Fibroblast of lung (primary cell): ENCODE measurements around the gene SPOCK3. TPM values are rescaled to one million over a fixed set of nuclear protein-coding genes. Genes with fewer than 3 reads are reported as not detected.

ENCODE experiments used
- DNase-seq, 2 donors: peaks; one replicate each; pipeline versions ENCODE4 v3.0.0 to v3.0.0-alpha.2; 2010; ENCODE audit warnings: low read depth in 2 of 2
- H2AFZ ChIP-seq: 2 replicates; pipeline ENCODE4 v1.5.1; 2012; ENCODE audit warnings: low read length, control low read depth, inconsistent platforms
- H3K27ac ChIP-seq: 2 replicates; pipeline ENCODE4 v1.5.1; 2011; ENCODE audit warnings: low read length, control low read depth; ENCODE audit not compliant: insufficient read depth
- H3K27me3 ChIP-seq: 2 replicates; pipeline ENCODE4 v1.5.1; 2011; ENCODE audit warnings: mild to moderate bottlenecking, low read length; ENCODE audit not compliant: control insufficient read depth, insufficient read depth
- H3K36me3 ChIP-seq: 2 replicates; pipeline ENCODE4 v1.5.1; 2011; ENCODE audit warnings: low read length; ENCODE audit not compliant: control insufficient read depth, insufficient read depth
- H3K4me1 ChIP-seq: 2 replicates; pipeline ENCODE4 v1.5.1; 2011; ENCODE audit warnings: low read length; ENCODE audit not compliant: control insufficient read depth, insufficient read depth; ENCODE audit errors: extremely low read depth
- H3K4me2 ChIP-seq: 2 replicates; pipeline ENCODE4 v1.5.1; 2011; ENCODE audit warnings: low read length, control low read depth; ENCODE audit not compliant: insufficient read depth; ENCODE audit errors: extremely low read depth
- H3K4me3 ChIP-seq, 4 experiments: fragments of 200-600 bp in 1 of 4; sonication (generic) in 1 of 4; replicated peaks in 1 of 4; 2 replicates each; pipeline ENCODE4 v1.5.1; 2011 to 2016; ENCODE audit warnings: low read length in 4 of 4, low read depth in 3 of 4, mild to moderate bottlenecking in 3 of 4, control low read depth in 2 of 4, inconsistent platforms in 1 of 4, mixed read lengths in 1 of 4; ENCODE audit not compliant: insufficient read depth in 1 of 4; ENCODE audit errors: control extremely low read depth in 1 of 4
- H3K79me2 ChIP-seq: 2 replicates; pipeline ENCODE4 v1.5.1; 2012; ENCODE audit warnings: mild to moderate bottlenecking, low read length, inconsistent platforms; ENCODE audit not compliant: control insufficient read depth, insufficient read depth
- H3K9ac ChIP-seq: 2 replicates; pipeline ENCODE4 v1.5.1; 2011; ENCODE audit warnings: mild to moderate bottlenecking, low read length, control low read depth; ENCODE audit not compliant: insufficient read depth
- H3K9me3 ChIP-seq: 2 replicates; pipeline ENCODE4 v1.5.1; 2012; ENCODE audit warnings: low read depth, low read length; ENCODE audit not compliant: control insufficient read depth, insufficient read depth
- H4K20me1 ChIP-seq: 2 replicates; pipeline ENCODE4 v1.5.1; 2011; ENCODE audit warnings: low read length; ENCODE audit not compliant: control insufficient read depth, insufficient read depth; ENCODE audit errors: extremely low read depth
- EZH2 ChIP-seq: IDR thresholded peaks from 2 replicates; pipeline ENCODE4 v1.5.1; 2012; ENCODE audit warnings: low read length, control low read depth, mild to moderate bottlenecking; ENCODE audit errors: missing control alignments
- polyA plus RNA-seq, 2 donors: library from polyadenylated mRNA; depleted of rRNA in 1 of 2; stranded (reverse) in 1 of 2; unstranded in 1 of 2; fragments of >200 nt; gene quantifications; 2 replicates each; pipeline ENCODE4 v1.2.1, GENCODE V29; 2011 to 2012; ENCODE audit warnings: missing spikeins in 1 of 2
- total RNA-seq: library from RNA; depleted of rRNA; stranded (reverse); fragments of >200 nt; gene quantifications from 2 replicates; pipeline ENCODE4 v1.2.1, GENCODE V29; 2014
- TF ChIP-seq, protein P1 (sequence below), 2 donors: IDR thresholded peaks in 1 of 2; conservative IDR thresholded peaks in 1 of 2; 1 replicate in 1 of 2; 2 replicates in 1 of 2; pipeline ENCODE4 v1.5.1; 2011 to 2012; ENCODE audit warnings: low read length in 2 of 2, control low read depth in 1 of 2, inconsistent platforms in 1 of 2, low read depth in 1 of 2, mild to moderate bottlenecking in 1 of 2

SPOCK3 gene
- total and polyA plus RNA-seq, 2 donors (not counting 1 experiment from before 2014, with no cell fraction given) = under 0.01 to 0.08 TPM

DNA sequence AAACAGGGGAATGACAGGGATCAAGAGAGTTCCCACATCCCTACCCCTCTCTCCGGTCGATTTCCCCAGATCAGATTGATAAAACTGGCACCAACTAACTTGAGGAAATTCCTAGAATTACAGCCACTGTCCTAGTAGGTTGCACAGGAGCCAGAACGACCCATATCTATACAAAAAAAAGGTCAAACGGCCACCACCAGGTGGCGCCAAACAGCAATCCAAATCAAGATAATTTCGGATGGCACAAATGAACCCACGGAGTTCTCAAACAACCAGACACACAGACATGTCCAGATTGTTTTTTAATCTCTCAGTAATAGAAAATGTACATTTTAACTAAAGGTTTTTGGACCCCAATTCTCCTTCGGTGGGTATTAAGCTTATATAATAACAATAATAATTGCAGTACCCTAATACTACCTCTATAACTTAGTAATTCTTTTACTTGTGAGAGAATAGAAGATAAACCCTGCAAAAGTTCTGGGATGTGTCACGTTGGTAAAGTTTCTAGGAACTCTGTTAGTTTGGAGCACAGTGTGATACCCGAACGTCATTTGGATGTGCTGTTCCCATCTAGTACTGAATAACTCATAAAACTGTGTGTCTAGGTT lies 212.6 kb downstream of the SPOCK3 start:
- Histone ChIP-seq H3K79me2 (no peaks in the 10 kb centered on the region), H2AFZ (no peak overlapping the region)
- peak; percentile 39 to 77 for DNase-seq

DNA sequence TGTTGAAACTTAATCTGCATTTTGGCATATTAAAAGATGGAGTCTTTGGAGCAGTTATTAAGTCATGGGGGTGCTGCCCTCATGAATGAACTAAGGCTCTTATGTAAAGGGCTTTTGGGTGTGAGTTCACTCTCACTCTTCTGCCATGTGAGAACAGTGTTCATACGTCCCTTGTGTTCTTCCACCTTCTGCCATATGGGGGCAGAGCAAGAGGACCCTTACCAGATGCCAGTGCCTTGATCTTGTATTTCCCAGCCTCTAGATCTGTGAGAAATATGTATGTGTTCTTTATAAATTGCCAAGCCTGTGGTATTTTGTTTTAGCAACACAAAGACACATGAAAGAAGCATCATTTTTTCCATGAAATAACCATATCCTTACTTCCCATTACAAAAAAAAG lies 213.9 kb downstream of the SPOCK3 start:
- no peak overlapping the region for H2AFZ ChIP-seq
- H3K4me3 ChIP-seq = no peak overlapping the region
- DNase-seq = peak; percentile 2 to 20
- H3K27me3 ChIP-seq = no peaks in the 10 kb centered on the region
- H3K9me3 ChIP-seq = no peaks in the 10 kb centered on the region
- H3K9ac ChIP-seq = no peak overlapping the region
- no peaks in the 10 kb centered on the region for H4K20me1 ChIP-seq
- no peak overlapping the region for H3K27ac ChIP-seq
- no peaks in the 10 kb centered on the region for H3K36me3 ChIP-seq
- H3K4me1 ChIP-seq = no peaks in the 10 kb centered on the region
- H3K4me2 ChIP-seq = no peak overlapping the region
- TF ChIP-seq, protein P1, sequence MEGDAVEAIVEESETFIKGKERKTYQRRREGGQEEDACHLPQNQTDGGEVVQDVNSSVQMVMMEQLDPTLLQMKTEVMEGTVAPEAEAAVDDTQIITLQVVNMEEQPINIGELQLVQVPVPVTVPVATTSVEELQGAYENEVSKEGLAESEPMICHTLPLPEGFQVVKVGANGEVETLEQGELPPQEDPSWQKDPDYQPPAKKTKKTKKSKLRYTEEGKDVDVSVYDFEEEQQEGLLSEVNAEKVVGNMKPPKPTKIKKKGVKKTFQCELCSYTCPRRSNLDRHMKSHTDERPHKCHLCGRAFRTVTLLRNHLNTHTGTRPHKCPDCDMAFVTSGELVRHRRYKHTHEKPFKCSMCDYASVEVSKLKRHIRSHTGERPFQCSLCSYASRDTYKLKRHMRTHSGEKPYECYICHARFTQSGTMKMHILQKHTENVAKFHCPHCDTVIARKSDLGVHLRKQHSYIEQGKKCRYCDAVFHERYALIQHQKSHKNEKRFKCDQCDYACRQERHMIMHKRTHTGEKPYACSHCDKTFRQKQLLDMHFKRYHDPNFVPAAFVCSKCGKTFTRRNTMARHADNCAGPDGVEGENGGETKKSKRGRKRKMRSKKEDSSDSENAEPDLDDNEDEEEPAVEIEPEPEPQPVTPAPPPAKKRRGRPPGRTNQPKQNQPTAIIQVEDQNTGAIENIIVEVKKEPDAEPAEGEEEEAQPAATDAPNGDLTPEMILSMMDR (conservative IDR thresholded peaks at IDR 0.05 in 1 of 2, IDR thresholded peaks at IDR 0.05 in 1 of 2; ENCODE audit: low read depth in 1 of 2, low read length in 2 of 2) = peak; percentile 8 to 53
- TF ChIP-seq EZH2 = no peak
- H3K79me2 ChIP-seq = no peaks in the 10 kb centered on the region

More for the DNA sequence above, 212.6 kb downstream of the SPOCK3 start:
- no peak overlapping the region for H3K27ac ChIP-seq
- no peaks in the 10 kb centered on the region for H3K27me3 ChIP-seq
- no peak overlapping the region for H3K4me2 ChIP-seq
- H3K4me3 ChIP-seq = no peak overlapping the region
- no peaks in the 10 kb centered on the region for H3K36me3 ChIP-seq
- no peak for TF ChIP-seq EZH2
- TF ChIP-seq, protein P1 (conservative IDR thresholded peaks at IDR 0.05 in 1 of 2, IDR thresholded peaks at IDR 0.05 in 1 of 2; ENCODE audit: low read depth in 1 of 2, low read length in 2 of 2) = peak; percentile 68 to 70
- no peaks in the 10 kb centered on the region for H3K9me3 ChIP-seq
- no peaks in the 10 kb centered on the region for H3K4me1 ChIP-seq
- H3K9ac ChIP-seq = no peak overlapping the region
- H4K20me1 ChIP-seq = no peaks in the 10 kb centered on the region

DNA sequence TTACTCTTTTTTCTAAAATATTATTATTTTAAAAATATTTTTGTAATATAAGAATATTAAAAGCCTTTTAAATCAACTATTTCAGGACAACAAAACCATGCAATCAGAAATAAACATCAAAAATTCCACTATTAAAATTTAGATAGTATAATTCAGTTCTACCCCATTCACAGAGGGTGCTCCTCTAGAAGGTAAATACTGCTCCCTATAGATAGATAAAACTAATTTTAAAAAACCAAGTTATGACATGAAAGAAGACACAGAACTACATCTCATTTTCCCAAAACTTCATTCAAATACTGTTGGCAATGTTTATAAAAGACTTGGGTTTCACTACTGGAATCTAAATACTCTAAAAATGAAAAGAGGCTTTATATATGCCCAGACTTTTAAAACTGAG lies 219.3 kb downstream of the SPOCK3 start:
- Histone ChIP-seq H2AFZ (no peak overlapping the region), H3K79me2 (no peaks in the 10 kb centered on the region), H3K4me1 (no peaks in the 10 kb centered on the region), H3K27ac (no peak overlapping the region), H4K20me1 (no peaks in the 10 kb centered on the region), H3K4me2 (no peak overlapping the region), H3K9ac (no peak overlapping the region), H3K36me3 (no peaks in the 10 kb centered on the region), H3K27me3 (no peaks in the 10 kb centered on the region), H3K4me3 (no peak overlapping the region), H3K9me3 (no peaks in the 10 kb centered on the region)
- no peak for DNase-seq
- TF ChIP-seq, protein P1 (conservative IDR thresholded peaks at IDR 0.05 in 1 of 2, IDR thresholded peaks at IDR 0.05 in 1 of 2; ENCODE audit: low read depth in 1 of 2, low read length in 2 of 2) = no peak
